GM19468 (cell line): ENCODE results near the gene CAMKMT.

Experiments used
- ATAC-seq: cut with Tn5 transposase; IDR thresholded peaks from one replicate; pipeline ENCODE4 v1.9.1; 2021; ENCODE audit warnings: mild to moderate bottlenecking, moderate library complexity, moderate number of reproducible peaks; ENCODE audit not compliant: unreplicated experiment; ENCODE audit errors: extremely low read depth

Gene CAMKMT

DNA sequence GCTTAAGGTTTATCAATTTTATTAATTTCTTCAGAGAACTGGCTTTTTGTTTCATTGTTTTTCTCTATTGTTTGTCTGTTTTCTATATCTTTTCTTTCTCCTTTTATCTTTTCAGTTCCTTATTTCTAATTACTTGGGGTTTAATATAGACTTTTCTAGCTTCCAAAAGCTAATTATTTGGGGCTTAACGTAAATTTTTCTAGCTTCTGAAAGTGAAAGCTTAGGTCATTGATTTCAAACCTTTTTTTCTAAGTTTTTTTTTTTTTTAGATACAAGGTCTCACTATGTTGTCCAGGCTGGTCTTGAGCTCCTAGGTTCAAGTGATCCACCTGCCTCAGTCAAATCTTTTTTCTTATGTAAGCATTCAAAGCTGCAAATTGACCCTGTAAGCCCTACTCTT is 266.6 kb downstream of the CAMKMT start:
- no peak for ATAC-seq

DNA sequence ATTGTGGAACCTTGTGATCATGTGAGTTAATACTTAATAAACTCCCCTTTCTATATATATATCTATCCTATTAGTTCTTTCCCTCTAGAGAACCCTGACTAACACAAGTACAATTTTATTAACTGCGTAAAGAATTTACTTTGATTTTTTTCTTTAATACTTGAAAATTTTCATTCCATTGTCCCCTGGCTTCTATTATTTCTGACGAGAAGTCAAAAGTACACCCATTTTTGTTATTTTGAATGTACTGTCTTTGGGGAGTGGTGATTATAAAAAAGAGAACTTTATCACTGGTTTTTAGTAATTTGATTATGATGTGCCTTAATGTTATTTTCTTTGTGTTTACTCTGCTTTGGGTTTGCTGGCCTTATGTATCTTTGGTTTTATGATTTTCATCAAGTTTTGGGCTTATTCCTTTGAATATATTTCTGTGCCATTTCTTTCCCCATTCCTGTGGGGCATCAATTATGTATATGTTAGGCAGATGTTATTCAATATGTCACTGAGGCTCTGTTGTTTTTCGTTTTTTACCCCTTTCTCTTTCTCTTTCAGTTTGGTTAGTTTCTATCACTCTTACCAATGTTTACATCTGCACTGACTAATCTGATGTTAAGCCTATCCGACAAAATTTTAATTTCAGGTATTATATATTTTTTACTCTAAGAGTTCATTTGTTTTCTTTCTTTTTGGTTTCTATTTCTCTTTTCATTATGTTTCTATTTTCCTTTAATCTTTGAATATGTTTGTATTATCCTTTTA is 271.4 kb downstream of the CAMKMT start:
- no peak for ATAC-seq

DNA sequence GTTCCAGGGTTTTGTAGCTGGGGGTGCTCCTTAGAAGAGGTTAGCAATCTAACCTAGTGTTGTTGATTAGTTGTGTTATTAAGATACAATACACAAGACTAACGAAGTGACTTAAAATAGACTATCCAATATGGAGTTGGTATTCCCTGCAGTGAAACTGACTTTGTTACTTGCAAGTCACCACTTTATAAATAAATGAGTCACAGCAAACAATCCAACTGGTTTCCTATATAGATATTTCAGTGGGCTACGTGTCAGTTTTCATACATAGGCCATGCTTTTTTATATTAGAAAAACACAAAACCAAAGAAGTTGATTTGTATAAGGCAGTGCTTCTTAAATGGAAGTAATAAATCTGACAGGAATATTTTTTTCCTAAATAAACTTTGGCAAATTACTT is 274.0 kb downstream of the CAMKMT start:
- no peak for ATAC-seq

DNA sequence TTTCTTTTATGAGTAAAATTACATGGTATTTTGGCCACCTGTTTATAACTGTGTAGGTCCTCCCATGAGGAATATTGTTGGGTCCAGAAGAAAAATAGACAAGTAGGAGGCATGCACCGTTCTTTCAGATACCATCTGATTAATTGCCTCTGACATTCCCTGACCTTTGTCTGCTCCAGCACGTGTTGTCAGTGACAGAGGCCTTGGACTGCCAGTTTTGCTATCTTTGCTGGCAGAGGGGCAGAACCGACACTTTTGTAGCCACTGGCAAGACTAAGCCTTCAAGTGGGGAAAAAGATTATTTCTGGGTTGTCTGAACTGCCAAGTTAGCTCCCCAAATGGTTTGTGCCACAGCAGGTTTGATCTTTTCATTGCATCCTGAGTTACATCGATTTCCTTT is 276.9 kb downstream of the CAMKMT start:
- ATAC-seq = no peak

DNA sequence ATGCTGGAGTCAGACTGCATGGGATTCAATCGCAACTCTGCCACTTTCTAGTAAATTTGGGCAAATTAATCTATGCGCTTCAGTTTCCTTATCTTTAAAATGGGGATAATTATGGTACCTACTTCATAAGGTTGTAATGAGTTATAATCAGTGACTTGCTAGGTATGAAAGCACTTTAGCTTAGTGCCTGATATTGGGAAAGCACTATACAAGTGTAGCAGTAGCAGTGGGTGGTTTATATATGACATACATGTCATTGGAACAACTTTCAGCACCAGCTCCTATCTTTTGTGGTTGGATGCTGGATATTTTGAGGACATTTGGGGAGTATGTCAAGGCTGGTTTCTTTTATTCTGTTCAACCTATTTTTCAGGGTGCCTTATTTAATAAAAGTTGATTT is 277.7 kb downstream of the CAMKMT start:
- no peak for ATAC-seq

DNA sequence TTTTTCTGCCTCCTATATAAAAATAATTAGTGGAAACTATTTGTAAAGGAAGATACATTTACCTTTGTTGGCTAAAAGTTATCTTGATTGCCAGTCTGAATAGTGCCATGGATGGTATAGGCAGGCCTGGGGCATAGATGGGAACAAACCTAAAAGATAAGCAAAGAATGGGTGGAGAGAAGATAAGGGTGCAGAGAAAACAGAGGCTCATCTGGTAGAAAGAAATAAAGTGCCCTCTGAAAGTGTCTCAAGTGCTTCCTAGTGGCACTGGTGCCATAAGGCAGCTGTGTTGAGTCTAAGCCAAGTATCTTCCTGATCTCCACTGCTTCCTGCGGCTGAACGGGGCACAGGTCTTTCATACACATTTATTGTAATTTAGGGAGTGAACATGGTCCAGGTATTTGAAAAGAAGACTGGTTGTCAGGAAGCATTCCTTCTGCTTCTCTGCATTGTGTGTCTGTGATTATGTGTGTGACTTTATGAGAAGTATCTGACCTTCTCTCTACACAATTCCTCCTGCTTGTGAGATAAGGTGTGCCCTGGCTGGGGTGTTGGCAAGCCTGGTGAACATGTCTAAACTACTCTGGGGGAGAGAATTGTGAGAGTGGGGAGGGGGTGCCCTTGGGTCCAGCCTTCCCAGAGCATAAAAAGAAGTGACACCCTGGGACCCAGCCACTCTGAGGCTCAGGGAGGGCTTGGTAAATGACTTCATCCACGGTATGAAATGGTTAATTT is 280.5 kb downstream of the CAMKMT start:
- ATAC-seq = no peak

DNA sequence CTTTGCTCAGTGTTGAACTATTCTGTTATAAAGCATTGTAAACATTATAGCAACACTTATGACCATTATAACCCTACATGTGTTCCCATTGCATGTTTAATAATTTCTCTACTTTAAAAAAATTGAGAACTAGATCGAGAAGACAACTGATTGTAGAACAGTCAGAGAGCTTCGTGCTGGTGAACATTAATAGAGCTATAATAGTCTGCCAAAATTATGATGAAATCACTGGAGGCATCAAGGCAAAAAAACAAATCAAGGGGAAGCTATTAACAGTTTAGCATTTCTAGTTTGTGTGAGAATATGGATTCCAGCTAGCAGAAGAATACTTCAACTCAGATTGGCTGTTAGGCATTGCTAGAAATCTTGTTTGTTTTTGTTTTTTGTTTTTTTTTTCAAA is 284.2 kb downstream of the CAMKMT start:
- ATAC-seq = no peak

DNA sequence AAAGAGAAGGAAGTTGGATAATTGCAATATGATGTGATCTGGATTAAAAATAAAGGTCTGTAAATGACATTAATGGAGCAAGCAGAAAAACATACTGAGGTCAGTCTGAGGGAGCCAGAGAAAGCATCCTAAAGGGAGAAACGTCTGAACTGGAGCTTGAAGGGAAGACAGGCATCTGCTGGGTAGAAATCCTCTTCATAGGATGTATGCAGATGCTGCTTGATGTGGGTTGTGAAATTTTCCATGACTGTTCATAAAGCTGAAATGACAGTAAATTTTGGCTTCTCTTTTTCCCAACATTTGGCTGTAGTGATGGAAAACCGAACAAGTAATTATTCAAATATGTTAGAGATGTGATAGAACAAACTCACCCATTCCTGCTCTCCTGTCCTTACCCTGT is 287.6 kb downstream of the CAMKMT start:
- no peak for ATAC-seq

DNA sequence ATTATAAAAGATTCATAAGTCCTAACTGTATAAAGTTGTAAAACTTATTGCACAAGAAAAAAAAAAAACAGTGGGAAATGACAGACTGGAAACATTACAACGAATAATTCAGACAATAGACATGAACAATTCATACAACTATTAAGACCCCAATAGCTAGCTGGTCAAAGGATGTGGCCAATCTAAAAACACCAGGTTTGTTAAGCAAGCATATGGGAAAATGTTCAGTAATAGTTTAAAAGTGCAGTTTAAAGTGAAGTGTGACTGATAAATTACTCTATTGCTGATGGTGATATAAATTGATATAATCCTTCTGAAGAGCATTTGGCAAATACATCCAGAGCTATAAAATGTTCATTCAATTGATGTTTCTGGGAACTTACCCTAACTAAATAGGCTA is 289.0 kb downstream of the CAMKMT start:
- ATAC-seq = no peak

DNA sequence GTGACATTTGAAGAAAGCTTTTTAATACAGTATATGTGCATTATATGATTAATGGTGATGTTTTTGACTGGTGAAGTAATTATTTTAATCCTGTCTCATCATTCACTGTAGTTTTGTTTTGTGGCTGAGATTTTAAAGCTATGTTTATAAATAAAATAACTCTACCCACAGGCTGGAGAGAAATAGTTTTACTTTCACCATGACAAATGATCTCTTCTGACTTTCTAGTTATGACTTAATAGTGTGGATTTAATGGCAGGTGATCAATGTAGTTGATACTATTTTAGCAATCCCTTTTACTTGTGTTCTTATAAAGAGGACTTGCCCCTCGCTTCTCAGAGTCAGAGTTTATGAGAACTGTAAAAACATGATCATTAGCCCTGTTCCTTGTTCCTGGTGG is 290.2 kb downstream of the CAMKMT start:
- ATAC-seq = peak; percentile 24

DNA sequence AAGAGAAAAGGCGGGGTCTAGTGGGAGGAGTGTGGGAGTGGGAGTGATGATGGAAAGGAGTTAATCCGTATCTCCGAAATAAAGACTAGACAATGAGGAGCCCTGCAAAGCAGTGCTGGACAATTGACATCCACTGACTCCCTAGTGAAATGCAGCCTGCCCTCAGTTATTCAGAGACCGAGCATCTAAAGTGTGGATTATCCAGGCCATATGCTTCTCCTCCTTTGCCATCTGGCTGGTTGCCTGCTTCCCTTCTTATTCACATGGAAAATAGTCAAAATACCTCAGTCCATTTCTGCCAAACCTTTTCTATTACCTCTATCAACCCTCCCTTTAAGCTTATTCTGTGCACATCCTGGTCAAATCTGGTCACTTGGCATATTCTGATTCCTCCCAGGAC is 291.0 kb downstream of the CAMKMT start:
- ATAC-seq = no peak

DNA sequence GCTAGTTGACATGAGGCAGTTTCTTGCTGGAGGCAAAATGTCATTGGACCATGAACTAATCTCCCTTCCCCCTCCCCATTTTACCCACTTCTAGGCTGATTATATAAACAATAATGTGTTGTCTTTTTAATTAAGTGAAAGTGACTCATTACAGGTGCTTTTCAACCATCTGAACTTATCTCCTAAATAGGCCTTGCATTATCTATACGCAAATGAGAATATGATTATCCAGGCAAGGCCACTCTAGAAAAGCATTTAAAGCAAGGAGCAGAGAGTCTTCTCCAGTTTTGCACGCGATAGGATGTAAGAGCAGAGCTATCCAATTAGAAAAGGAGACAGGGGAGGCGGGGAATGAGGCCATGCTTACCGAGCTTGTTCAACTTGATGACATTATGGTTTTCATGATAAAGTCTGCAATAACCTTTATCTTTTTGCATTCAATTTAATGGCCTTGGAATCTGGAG is 293.7 kb downstream of the CAMKMT start:
- no peak for ATAC-seq

DNA sequence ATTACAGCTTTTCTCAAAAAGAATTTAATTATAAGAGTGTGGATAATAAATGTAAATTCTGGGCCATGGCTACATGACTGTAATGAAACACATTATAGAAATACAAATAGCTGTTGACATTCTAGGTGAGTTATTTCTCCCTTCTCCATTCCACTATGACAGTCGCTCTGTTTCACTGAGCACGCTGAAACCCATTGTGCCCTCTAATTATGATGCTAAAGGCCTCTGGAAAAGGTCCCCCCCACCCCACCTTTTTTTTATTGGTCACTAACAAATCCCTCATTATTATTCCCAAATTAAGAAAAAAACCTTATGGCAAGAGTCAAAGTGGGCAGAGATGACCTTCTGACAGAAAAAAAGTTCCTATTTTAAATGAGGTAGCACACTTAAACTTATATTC is 294.7 kb downstream of the CAMKMT start:
- no peak for ATAC-seq

DNA sequence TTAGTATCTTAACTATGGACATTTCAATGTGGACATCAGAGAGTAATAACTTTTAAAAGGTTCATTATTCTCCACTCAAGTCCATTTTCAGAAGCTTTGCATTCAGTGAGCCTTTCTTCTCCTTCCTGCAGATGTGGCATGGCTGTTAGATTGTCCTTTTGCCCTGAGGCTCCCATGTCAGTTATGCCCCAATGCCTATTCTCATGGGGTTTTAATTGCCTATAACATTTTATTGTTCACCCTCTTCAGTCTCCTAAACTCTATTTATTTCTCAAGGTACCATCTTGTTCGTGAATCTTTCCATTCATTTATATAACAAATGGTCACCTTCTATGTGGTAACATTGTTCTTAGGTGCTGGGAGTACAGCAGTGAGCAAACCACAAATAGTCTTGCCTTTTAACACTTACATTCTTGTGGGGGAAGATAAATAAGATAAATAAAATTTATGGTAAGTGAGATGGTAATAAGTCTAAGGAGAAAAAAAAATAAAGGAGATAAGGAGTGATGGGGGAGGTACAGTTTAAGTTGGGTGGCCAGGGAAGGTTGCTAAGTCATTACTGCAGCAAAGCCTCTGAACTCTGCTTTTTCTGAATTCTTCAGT is 301.8 kb downstream of the CAMKMT start:
- ATAC-seq = no peak

DNA sequence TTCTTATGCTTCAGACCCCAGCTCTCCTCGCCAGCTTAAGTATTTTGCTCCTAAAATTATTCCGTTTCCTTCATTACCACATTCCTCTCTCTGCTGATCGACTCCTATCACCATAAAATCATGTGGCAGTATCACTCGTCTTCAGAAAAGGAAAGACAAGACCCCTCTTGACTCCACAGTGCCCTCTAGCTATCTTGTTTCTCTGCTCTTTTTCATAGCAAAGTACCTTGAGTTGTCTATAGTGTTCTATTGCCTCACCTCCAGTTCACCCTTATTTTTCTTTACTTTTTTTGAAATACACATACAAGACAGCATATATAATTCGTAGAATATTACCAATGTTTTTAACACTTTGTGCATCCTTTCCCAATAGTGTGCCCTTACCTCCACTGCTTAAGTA is 306.6 kb downstream of the CAMKMT start:
- ATAC-seq = no peak

DNA sequence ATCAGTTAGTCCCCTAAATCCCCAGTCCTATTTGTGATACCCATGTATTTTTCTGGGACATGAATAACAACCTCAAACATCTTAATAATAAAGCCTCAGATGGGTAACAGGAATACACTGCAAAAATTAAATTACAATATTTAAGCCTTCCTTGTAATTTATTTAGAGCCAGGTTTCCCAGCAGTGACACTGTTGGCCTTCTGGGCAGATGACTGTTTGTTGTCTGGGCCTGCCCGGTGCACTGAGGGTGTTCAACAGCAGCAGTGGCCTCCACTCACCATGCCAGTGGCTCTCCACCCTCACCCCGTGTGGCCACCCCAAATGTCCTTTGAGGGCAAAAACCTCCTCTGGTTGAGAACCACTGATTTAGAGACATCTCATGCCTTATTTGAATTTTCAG is 309.5 kb downstream of the CAMKMT start:
- ATAC-seq = no peak

DNA sequence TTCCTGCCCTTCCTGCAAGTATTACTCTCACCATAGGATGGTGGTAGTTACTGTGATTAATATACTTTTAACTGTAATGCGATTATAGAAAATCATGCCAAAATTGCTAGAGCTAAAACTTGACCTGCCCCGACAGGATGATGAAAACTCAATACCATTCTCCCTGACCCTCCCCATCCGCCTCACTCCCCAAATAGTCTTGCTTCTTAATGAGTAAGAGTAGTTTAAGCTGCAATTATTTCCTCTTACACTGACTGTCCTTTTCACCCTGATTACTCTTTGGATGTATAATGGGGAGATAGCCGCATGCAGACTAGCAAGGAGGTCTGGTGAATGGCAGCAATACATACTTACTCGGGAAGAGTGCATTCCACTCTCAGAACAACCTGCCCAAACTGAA is 310.2 kb downstream of the CAMKMT start:
- no peak for ATAC-seq

DNA sequence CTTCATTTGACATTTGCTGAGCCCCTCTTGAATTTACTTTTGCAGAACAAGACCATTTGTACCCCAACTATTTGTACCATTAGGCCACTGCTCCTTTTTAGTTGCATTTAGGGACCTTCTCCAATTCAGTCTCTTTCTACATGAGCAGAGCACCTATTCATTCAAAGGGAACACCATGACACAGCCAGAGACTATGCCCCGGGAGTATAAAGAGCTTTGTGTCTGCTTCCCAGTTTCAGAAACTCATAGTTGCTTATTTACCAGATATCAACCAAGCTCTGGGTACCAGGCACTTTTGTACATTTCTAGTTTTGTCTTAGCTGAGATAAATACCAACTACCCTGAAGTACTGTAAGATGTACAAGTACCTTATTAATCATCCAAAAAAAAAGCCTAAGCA is 310.7 kb downstream of the CAMKMT start:
- no peak for ATAC-seq

DNA sequence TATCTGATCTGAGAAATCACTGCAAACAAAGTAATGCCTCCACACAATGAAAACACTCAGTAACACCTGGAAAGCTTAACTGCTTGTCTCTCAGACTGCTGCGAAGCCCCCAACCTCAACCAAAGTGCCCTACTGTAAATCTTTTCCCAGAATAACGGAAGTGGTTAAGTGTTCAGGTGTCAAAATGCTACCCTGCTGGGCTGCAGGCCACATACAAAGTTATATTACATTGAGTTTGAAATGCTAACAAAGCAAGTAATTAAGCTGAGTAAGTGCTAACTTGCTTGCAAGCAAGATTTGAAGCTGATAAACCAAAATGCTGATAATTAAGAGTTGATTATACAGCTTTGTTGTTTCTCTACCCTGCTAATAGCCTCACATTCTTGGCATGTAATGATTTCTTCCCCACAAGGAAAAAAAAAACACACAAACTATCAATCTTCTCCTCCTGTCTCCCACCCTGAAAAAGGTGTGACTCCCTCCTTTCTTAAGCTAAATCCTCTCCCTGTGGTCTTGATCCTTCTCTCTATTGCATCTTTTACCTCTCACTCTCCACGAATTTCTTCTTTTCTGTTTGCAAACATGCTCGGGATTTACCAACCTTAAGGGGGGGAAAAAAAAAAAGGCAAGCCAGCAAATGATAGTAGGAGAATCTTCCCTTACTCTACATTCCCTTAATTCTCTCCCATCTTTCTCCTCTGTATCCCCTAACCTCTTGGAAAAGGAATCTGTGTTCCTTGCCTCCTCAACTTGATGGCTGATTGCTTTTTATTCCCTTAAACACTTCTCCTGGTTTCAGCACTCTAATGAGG is 312.9 kb downstream of the CAMKMT start:
- no peak for ATAC-seq

DNA sequence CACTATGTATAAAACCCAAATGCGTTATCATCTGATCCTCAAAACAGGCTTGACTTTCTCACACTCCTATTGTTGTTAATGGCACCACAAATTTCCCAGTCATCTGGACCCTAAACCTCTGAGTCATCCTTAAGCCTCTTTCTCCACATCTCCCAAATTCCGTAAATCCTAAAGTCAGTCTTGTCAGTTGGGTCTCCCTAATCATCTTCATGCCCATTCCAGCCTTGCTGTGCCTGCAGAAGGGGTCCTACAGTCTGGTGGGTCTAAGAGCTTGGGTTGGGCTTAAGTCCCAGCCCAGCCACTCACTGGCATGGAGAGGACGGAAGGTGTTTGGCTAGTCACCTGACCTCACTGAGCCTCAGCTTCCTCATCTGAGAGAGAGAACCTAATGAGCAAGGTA is 314.6 kb downstream of the CAMKMT start:
- no peak for ATAC-seq

DNA sequence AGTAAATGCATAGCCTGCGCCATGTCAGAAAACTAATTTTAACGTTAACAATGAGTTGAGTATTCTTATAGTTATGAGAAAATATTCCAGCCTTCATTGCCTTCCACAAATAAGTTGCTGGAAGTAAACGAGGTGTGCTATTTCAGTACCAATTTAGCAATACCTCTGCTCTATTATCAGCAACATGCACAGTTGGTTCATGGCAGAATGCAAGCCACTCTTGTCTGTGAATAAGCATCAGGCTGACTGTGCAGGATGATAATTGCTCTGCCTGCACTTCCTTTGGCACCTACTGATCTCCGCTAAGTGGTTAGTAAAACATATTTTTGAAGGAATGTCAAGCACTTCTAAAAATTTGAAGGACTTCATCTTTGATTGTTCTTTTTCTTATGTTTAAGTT is 317.8 kb downstream of the CAMKMT start:
- ATAC-seq = no peak
